Measurements from ENCODE around the gene CALM1.
"Not testable (repeated sequence)": the region's sequence is repeated elsewhere in the genome, so short reads cannot be mapped to it uniquely, and the experiment has no call there.

CALM1 gene

GRCh38 chr14:90388982-90389381 is 7.8 kb upstream of the CALM1 start:
- no peak for DNase-seq (ENCODE audit: low read depth)
- H3K4me3 ChIP-seq (ENCODE audit: low read depth, low read length), result no peak overlapping the region
- no peak for TF ChIP-seq CTCF (IDR thresholded peaks at IDR 0.05; ENCODE audit: control insufficient read depth, extremely low read depth, insufficient read depth)

GRCh38 chr14:90393966-90394365 is 2.9 kb upstream of the CALM1 start:
- no peak for TF ChIP-seq CTCF (IDR thresholded peaks at IDR 0.05; ENCODE audit: control insufficient read depth, extremely low read depth, insufficient read depth)
- DNase-seq (ENCODE audit: low read depth), result no peak

GRCh38 chr14:90394782-90395181 is 2.0 kb upstream of the CALM1 start:
- DNase-seq (ENCODE audit: low read depth); H3K4me3 ChIP-seq (ENCODE audit: low read depth, low read length): not testable (repeated sequence)

More at GRCh38 chr14:90393966-90394365, 2.9 kb upstream of the CALM1 start:
- no peak overlapping the region for H3K4me3 ChIP-seq (ENCODE audit: low read depth, low read length)

- no peak for DNase-seq (ENCODE audit: low read depth)
- H3K4me3 ChIP-seq (ENCODE audit: low read depth, low read length), result peak overlapping the region; percentile 60
- TF ChIP-seq CTCF (IDR thresholded peaks at IDR 0.05; ENCODE audit: control insufficient read depth, extremely low read depth, insufficient read depth), result peak; percentile 31
Observed at GRCh38 chr14:90397425-90398314, 841 bp downstream of the CALM1 start.

GRCh38 chr14:90398315-90398839 is 1.5 kb downstream of the CALM1 start:
- H3K4me3 ChIP-seq (ENCODE audit: low read depth, low read length), result peak overlapping the region; percentile 60
- no peak for TF ChIP-seq CTCF (IDR thresholded peaks at IDR 0.05; ENCODE audit: control insufficient read depth, extremely low read depth, insufficient read depth)
- DNase-seq (ENCODE audit: low read depth), result no peak

- H3K4me3 ChIP-seq (ENCODE audit: low read depth, low read length), result peak overlapping the region; percentile 60
- DNase-seq (ENCODE audit: low read depth), result no peak
Observed at GRCh38 chr14:90398841-90399540, 2.2 kb downstream of the CALM1 start.

More at GRCh38 chr14:90398841-90399540, 2.2 kb downstream of the CALM1 start:
- no peak for TF ChIP-seq CTCF (IDR thresholded peaks at IDR 0.05; ENCODE audit: control insufficient read depth, extremely low read depth, insufficient read depth)
